Esophagus muscularis mucosa (tissue), 3 donors: ENCODE data around the gene NAA25.

Source experiments
- POLR2A ChIP-seq: fragments of 450-650 bp; IDR thresholded peaks from one replicate; pipeline ENCODE4 v1.6.1; 2017; ENCODE audit warnings: antibody characterized with exemption, moderate library complexity, mild to moderate bottlenecking, low read depth
- POLR2AphosphoS5 ChIP-seq, 2 donors: sonication (generic); formaldehyde crosslinking; IDR thresholded peaks; one replicate each; pipeline ENCODE4 v1.6.1; 2017; ENCODE audit warnings: antibody characterized with exemption in 2 of 2
- TF ChIP-seq, protein P1 (sequence below), 3 experiments: fragments of 200-600 bp in 2 of 3; fragments of 450-650 bp in 1 of 3; sonication (generic) in 2 of 3; IDR thresholded peaks; one replicate each; pipeline ENCODE4 v1.5.1; 2017 to 2019; ENCODE audit warnings: antibody characterized with exemption in 3 of 3, mild to moderate bottlenecking in 2 of 3, moderate library complexity in 1 of 3

GRCh38 chr12:112010415-112011344, 97.9 kb downstream of the NAA25 start:
- TF ChIP-seq POLR2A (no peak), POLR2AphosphoS5 (IDR thresholded peaks at IDR 0.05) (no peak)
- TF ChIP-seq, protein P1, sequence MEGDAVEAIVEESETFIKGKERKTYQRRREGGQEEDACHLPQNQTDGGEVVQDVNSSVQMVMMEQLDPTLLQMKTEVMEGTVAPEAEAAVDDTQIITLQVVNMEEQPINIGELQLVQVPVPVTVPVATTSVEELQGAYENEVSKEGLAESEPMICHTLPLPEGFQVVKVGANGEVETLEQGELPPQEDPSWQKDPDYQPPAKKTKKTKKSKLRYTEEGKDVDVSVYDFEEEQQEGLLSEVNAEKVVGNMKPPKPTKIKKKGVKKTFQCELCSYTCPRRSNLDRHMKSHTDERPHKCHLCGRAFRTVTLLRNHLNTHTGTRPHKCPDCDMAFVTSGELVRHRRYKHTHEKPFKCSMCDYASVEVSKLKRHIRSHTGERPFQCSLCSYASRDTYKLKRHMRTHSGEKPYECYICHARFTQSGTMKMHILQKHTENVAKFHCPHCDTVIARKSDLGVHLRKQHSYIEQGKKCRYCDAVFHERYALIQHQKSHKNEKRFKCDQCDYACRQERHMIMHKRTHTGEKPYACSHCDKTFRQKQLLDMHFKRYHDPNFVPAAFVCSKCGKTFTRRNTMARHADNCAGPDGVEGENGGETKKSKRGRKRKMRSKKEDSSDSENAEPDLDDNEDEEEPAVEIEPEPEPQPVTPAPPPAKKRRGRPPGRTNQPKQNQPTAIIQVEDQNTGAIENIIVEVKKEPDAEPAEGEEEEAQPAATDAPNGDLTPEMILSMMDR (IDR thresholded peaks at IDR 0.05), result no peak
